Right cardiac atrium (tissue), 5 donors: Measurements from ENCODE around the gene RCOR1. TPM values are rescaled to one million over a fixed set of nuclear protein-coding genes. Genes with fewer than 3 reads are reported as not detected.

Experiments
- polyA plus RNA-seq: library from polyadenylated mRNA; stranded (reverse); fragments of 200-250 nt; gene quantifications from one replicate; pipeline ENCODE4 v1.2.3, GENCODE V29; 2013
- total RNA-seq, 4 donors: library from RNA; stranded (reverse); fragmentation: NEBNext Ultra II Directional; extraction: Animal tissue kit (Norgen Biotek cat#: 25700); gene quantifications; one replicate each; pipeline ENCODE4 v1.2.1, GENCODE V29; 2021
- donor health status: healthy with polysubstance abuse.
- donor health status: DM: no; HTN: yes; CAD: no.
- donor health status: DM: no; HTN: no; CAD: no.
- donor health status: DM: no; HTN: yes; CAD: no; lungs with severe emphysema.
- donor health status: DM: yes; HTN: yes; CAD: no.

Gene RCOR1
- total and polyA plus RNA-seq, 5 donors = 4.4 to 14.4 (median 13.0) TPM

Other genes starting within 250 kb of the RCOR1 start
- 10 to 100 TPM; 31.8 to 35.3 (median 33.5) TPM for gene CINP, start 229.8 kb upstream of the RCOR1 start, total RNA-seq
- 38.2 TPM for gene CINP, start 229.8 kb upstream of the RCOR1 start, polyA plus RNA-seq
- gene TECPR2, start 229.7 kb upstream of the RCOR1 start, total RNA-seq = 10 to 100 TPM; 15.7 to 32.0 (median 24.3) TPM
- 10.1 TPM for gene TECPR2, start 229.7 kb upstream of the RCOR1 start, polyA plus RNA-seq
- gene ANKRD9, start 82.9 kb upstream of the RCOR1 start, total RNA-seq = 100 to 1,000 TPM; 115 to 134 (median 125) TPM
- gene ANKRD9, start 82.9 kb upstream of the RCOR1 start, polyA plus RNA-seq = 43.1 TPM
- gene TRAF3, start 184.8 kb downstream of the RCOR1 start, total RNA-seq = 10 to 100 TPM in 3 of 4 donors, 1 to 10 TPM in 1; 9.6 to 15.4 (median 12.3) TPM
- 3.9 TPM for gene TRAF3, start 184.8 kb downstream of the RCOR1 start, polyA plus RNA-seq